A673 (cell line): ENCODE data around the gene SLC25A23. TPM values are rescaled to one million over a fixed set of nuclear protein-coding genes. Genes with fewer than 3 reads are reported as not detected.

Source experiments
- BruUV-seq: library from RNA; stranded (reverse); fragments of 400-500 nt; replicated peaks from 2 replicates; lab custom pipeline; 2021; lab: Mats Ljungman, UMichigan
- CTCF ChIA-PET: fragments of 300-600 bp; sonication (Branson Sonifier 250); formaldehyde crosslinking; loops from one replicate; lab custom pipeline; 2022; ENCODE audit warnings: antibody characterized with exemption; lab: Charles Lee
- POLR2A ChIA-PET: fragments of 300-600 bp; sonication (Branson Sonifier 250); formaldehyde crosslinking; loops from one replicate; lab custom pipeline; 2022; ENCODE audit warnings: antibody characterized with exemption; ENCODE audit not compliant: low non-redundant PET; lab: Charles Lee
- DNase-seq: peaks from one replicate; pipeline ENCODE4 v3.0.0-alpha.2; 2015; ENCODE audit warnings: low spot score
- H3K27ac ChIP-seq: fragments of 200-600 bp; sonication (generic); 2 replicates; pipeline ENCODE4 v1.5.1; 2016; ENCODE audit warnings: mixed run types, low read depth, mild to moderate bottlenecking, mixed read lengths, antibody characterized with exemption, low read length; ENCODE audit not compliant: poor library complexity, severe bottlenecking
- H3K27me3 ChIP-seq: fragments of 200-600 bp; sonication (generic); replicated peaks from 2 replicates; pipeline ENCODE4 v1.6.1; 2017; ENCODE audit warnings: mixed run types, low read depth, mild to moderate bottlenecking, mixed read lengths, antibody characterized with exemption, low read length; ENCODE audit not compliant: insufficient read depth, poor library complexity
- H3K36me3 ChIP-seq: fragments of 200-600 bp; sonication (generic); 2 replicates; pipeline ENCODE4 v1.6.1; 2016; ENCODE audit warnings: mixed run types, mild to moderate bottlenecking, mixed read lengths, antibody characterized with exemption, low read length; ENCODE audit not compliant: insufficient read depth, poor library complexity, severe bottlenecking
- H3K4me1 ChIP-seq: fragments of 200-600 bp; sonication (generic); 2 replicates; pipeline ENCODE4 v1.6.1; 2017; ENCODE audit warnings: mixed run types, mild to moderate bottlenecking, mixed read lengths, antibody characterized with exemption, low read length; ENCODE audit not compliant: insufficient read depth, poor library complexity, severe bottlenecking
- H3K4me3 ChIP-seq: fragments of 200-600 bp; sonication (generic); 2 replicates; pipeline ENCODE4 v1.5.1; 2016; ENCODE audit warnings: low read depth, mixed run types, mild to moderate bottlenecking, mixed read lengths, low read length; ENCODE audit not compliant: poor library complexity, severe bottlenecking
- H3K9me3 ChIP-seq: fragments of 200-600 bp; sonication (generic); 2 replicates; pipeline ENCODE4 v1.6.1; 2016; ENCODE audit warnings: mixed run types, low read depth, mild to moderate bottlenecking, mixed read lengths, antibody characterized with exemption, low read length; ENCODE audit not compliant: poor library complexity, severe bottlenecking
- EZH2 ChIP-seq: fragments of 200-600 bp; sonication (generic); IDR thresholded peaks from 2 replicates; pipeline ENCODE4 v1.6.1; 2017; ENCODE audit warnings: borderline replicate concordance, low read depth, mild to moderate bottlenecking, mixed read lengths, antibody characterized with exemption, low read length; ENCODE audit not compliant: poor library complexity, severe bottlenecking
- intact Hi-C: fragments of 100-400 bp; cut with micrococcal nuclease; formaldehyde crosslinking; loops from one replicate; pipeline ENCODE4 v1.10.0; 2022; ENCODE audit not compliant: unreplicated experiment
- total RNA-seq: library from RNA; stranded (reverse); gene quantifications from 2 replicates; pipeline ENCODE4 v1.2.3, GENCODE V29; 2021
- TF ChIP-seq, protein P1 (sequence below): fragments of 300-800, 200-600 bp; sonication (generic); conservative IDR thresholded peaks from 2 replicates; pipeline ENCODE4 v1.5.1; 2017; ENCODE audit warnings: low read depth, mild to moderate bottlenecking, antibody characterized with exemption, low read length, moderate library complexity, mixed read lengths

Gene SLC25A23
- total RNA-seq, 1 experiment from 2014 or later: 39.9 TPM

DNA sequence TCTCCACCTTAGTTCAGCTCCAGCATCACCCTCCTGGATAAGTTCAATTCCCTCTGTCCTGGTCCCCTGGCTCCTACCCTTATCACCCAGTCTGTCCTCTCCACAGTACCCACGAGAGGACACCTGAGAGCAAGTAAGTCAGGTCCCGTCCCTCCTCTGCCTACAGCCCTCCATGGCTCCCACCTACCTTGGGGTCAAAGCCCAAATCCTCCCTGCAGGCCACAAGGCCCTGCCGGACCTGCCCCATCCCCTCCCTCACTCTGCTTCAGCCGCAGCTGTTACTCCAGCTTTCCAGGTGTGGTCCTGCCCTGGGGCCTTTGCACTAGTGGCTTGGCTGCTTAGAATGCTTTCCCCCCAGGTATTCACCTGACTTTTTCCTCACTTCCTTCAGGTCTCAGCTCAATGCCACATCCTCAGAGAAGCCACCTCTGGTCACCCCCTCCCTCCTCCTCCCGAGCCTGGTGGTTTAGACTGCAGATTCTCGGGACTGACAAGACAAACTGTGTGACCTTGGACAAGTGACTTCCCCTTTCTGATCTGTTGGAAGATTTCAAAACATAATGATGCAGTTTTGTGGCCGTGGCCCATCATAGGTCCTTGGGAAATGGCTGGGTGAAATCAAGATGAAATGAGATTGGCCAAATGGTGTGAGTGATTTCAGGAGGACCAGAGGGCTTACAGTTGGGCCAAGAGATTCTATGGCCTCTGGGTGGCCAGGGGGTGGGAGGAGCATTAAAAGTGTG is 38.9 kb upstream of the SLC25A23 start:
- no peak for TF ChIP-seq EZH2
- TF ChIP-seq, protein P1, sequence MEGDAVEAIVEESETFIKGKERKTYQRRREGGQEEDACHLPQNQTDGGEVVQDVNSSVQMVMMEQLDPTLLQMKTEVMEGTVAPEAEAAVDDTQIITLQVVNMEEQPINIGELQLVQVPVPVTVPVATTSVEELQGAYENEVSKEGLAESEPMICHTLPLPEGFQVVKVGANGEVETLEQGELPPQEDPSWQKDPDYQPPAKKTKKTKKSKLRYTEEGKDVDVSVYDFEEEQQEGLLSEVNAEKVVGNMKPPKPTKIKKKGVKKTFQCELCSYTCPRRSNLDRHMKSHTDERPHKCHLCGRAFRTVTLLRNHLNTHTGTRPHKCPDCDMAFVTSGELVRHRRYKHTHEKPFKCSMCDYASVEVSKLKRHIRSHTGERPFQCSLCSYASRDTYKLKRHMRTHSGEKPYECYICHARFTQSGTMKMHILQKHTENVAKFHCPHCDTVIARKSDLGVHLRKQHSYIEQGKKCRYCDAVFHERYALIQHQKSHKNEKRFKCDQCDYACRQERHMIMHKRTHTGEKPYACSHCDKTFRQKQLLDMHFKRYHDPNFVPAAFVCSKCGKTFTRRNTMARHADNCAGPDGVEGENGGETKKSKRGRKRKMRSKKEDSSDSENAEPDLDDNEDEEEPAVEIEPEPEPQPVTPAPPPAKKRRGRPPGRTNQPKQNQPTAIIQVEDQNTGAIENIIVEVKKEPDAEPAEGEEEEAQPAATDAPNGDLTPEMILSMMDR: no peak
- H3K36me3 ChIP-seq: no peaks in the 10 kb centered on the region
- no TSS peak for BruUV-seq
- CTCF ChIA-PET: interaction anchor here (0.6 to 0.7 kb wide), 2 partner anchors 18 to 421 kb away, joined by 4 read pairs; no protein-coding TSS in a partner anchor
- H3K9me3 ChIP-seq: no peaks in the 10 kb centered on the region
- H3K4me1 ChIP-seq: peaks cover 9% of the 10 kb centered on the region
- no peak overlapping the region for H3K4me3 ChIP-seq
- POLR2A ChIA-PET: no interaction called here
- H3K27ac ChIP-seq: no peak overlapping the region
- intact Hi-C loops: no loop called here
- H3K27me3 ChIP-seq: no peaks in the 10 kb centered on the region
- no peak for DNase-seq

DNA sequence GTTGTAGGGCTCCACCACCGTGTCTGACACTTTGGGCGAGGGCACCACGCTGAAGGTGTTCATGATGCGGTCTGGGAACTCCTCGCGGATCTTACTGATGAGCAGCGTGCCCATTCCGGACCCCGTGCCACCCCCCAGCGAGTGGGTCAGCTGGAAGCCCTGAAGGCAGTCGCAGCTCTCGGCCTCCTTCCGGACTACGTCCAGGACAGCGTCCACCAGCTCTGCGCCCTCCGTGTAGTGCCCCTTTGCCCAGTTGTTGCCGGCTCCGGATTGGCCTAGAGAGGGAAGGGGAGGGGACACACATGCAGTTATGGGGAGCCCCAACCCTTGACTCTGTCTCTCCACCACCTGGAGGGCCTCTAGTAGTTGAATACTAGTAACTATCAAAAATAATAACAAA is 36.4 kb upstream of the SLC25A23 start:
- POLR2A ChIA-PET: no interaction called here
- CTCF ChIA-PET: no interaction called here
- no peak overlapping the region for H3K27ac ChIP-seq

DNA sequence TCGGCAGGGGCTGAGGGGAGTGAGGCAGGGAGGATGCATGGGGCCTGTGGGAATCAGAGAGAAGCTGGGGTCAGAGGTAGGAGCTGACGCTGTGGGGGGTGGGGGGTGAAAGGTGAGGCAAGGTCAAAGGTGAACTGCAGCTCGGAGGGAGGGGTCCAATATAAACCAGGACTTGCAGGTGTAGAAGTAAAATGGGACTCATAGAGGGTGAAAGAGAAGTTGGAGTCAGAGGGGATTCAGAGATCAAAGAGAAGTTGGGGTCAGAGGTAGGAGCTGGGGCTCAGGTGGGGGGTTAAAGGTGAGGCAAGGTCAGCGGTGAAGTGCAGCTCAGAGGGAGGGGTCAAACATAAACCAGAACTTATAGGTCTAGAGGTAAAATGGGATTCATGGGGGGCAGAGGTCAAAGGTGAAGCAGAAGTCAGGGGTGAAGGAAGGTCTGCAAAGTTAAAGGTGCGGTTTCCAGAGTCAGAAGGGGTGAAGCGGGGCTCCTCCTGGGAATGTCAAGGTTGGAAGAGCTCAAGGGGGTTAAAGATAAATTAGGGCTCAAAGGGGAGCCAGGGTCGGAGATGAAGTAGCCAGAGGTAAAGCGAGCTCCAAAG is 34.9 kb upstream of the SLC25A23 start:
- DNase-seq: no peak
- CTCF ChIA-PET: no interaction called here
- BruUV-seq: TSS peak; percentile 82
- Histone ChIP-seq H3K27ac (no peak overlapping the region), H3K9me3 (peaks cover 3% of the 10 kb centered on the region), H3K4me3 (no peak overlapping the region), H3K4me1 (no peaks in the 10 kb centered on the region), H3K36me3 (no peaks in the 10 kb centered on the region), H3K27me3 (no peaks in the 10 kb centered on the region)
- POLR2A ChIA-PET: no interaction called here
- TF ChIP-seq, protein P1: no peak
- no peak for TF ChIP-seq EZH2
- intact Hi-C loops: no loop called here

More for the DNA sequence above, 36.4 kb upstream of the SLC25A23 start:
- Histone ChIP-seq H3K4me1 (no peaks in the 10 kb centered on the region), H3K36me3 (no peaks in the 10 kb centered on the region), H3K27me3 (no peaks in the 10 kb centered on the region), H3K9me3 (peaks cover 3% of the 10 kb centered on the region), H3K4me3 (no peak overlapping the region)
- TF ChIP-seq, protein P1: no peak
- TF ChIP-seq EZH2: no peak
- BruUV-seq: no TSS peak
- no peak for DNase-seq
- intact Hi-C loops: no loop called here
